Measurements from ENCODE around the gene CRHR2. TPM values are rescaled to one million over a fixed set of nuclear protein-coding genes. Genes with fewer than 3 reads are reported as not detected.

The CRHR2 gene
- polyA plus RNA-seq, 1 donor from 2014 or later = 0.15 TPM

DNA sequence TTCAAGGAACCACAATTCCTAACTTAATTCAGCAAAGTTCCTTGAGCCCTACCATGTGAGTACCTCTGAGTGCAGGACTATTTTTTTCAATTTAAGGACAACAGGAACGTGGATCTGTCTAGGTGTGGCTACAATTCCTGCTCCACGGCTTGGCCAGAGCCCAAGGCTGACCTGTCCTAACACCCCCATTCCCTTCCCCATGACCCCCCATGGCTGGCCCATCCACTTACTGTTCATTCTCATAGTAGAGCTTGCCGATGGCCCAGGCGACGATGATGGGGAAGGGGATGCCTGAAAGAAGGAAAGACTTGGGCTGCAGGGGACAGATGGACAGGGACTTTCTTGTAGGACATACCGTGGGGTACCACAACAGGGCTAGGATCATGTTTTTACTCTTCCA lies 20.3 kb downstream of the CRHR2 start:
- no peaks in the 10 kb centered on the region for H3K9me2 ChIP-seq (ENCODE audit: insufficient read depth, low read length)
- no peaks in the 10 kb centered on the region for H3K27me3 ChIP-seq (ENCODE audit: insufficient read depth, low read depth, low read length)
- no peaks in the 10 kb centered on the region for H4K20me1 ChIP-seq (ENCODE audit: insufficient read depth)
- no peaks in the 10 kb centered on the region for H3K36me3 ChIP-seq (ENCODE audit: insufficient read depth, low read length)
- no peak for TF ChIP-seq RAD21 (conservative IDR thresholded peaks at IDR 0.05)
- no peak for TF ChIP-seq POLR2AphosphoS5 (IDR thresholded peaks at IDR 0.05)
- TF ChIP-seq, protein P1, sequence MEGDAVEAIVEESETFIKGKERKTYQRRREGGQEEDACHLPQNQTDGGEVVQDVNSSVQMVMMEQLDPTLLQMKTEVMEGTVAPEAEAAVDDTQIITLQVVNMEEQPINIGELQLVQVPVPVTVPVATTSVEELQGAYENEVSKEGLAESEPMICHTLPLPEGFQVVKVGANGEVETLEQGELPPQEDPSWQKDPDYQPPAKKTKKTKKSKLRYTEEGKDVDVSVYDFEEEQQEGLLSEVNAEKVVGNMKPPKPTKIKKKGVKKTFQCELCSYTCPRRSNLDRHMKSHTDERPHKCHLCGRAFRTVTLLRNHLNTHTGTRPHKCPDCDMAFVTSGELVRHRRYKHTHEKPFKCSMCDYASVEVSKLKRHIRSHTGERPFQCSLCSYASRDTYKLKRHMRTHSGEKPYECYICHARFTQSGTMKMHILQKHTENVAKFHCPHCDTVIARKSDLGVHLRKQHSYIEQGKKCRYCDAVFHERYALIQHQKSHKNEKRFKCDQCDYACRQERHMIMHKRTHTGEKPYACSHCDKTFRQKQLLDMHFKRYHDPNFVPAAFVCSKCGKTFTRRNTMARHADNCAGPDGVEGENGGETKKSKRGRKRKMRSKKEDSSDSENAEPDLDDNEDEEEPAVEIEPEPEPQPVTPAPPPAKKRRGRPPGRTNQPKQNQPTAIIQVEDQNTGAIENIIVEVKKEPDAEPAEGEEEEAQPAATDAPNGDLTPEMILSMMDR (IDR thresholded peaks at IDR 0.05; ENCODE audit: poor library complexity, severe bottlenecking) = no peak
- TF ChIP-seq REST (IDR thresholded peaks at IDR 0.05; ENCODE audit: borderline replicate concordance) = no peak
- TF ChIP-seq TAF1 (IDR thresholded peaks at IDR 0.05; ENCODE audit: low read depth) = no peak
- TF ChIP-seq MXI1 (conservative IDR thresholded peaks at IDR 0.05; ENCODE audit: poor library complexity, severe bottlenecking) = no peak
- TF ChIP-seq SMC3 (conservative IDR thresholded peaks at IDR 0.05; ENCODE audit: poor library complexity) = no peak
- TF ChIP-seq EZH2 (IDR thresholded peaks at IDR 0.05; ENCODE audit: borderline replicate concordance, insufficient read depth, low read length, poor library complexity, severe bottlenecking) = no peak
- no peak for TF ChIP-seq EP300 (conservative IDR thresholded peaks at IDR 0.05; ENCODE audit: poor library complexity, severe bottlenecking)
- no peaks in the 10 kb centered on the region for H3F3A ChIP-seq (ENCODE audit: insufficient read depth, low read length, poor library complexity, severe bottlenecking)
- no peak overlapping the region for H3K9ac ChIP-seq (ENCODE audit: low read length)
- no peaks in the 10 kb centered on the region for H3K9me3 ChIP-seq (ENCODE audit: low read length)
- no peaks in the 10 kb centered on the region for H3K79me2 ChIP-seq (replicated peaks; ENCODE audit: insufficient read depth, low read length)
- H3K27ac ChIP-seq (ENCODE audit: low read length) = no peak overlapping the region
- H2AFZ ChIP-seq (ENCODE audit: low read depth, low read length) = no peak overlapping the region
- H3K4me3 ChIP-seq (ENCODE audit: low read length) = no peak overlapping the region
- no peak overlapping the region for H3K4me2 ChIP-seq (ENCODE audit: low read length)

DNA sequence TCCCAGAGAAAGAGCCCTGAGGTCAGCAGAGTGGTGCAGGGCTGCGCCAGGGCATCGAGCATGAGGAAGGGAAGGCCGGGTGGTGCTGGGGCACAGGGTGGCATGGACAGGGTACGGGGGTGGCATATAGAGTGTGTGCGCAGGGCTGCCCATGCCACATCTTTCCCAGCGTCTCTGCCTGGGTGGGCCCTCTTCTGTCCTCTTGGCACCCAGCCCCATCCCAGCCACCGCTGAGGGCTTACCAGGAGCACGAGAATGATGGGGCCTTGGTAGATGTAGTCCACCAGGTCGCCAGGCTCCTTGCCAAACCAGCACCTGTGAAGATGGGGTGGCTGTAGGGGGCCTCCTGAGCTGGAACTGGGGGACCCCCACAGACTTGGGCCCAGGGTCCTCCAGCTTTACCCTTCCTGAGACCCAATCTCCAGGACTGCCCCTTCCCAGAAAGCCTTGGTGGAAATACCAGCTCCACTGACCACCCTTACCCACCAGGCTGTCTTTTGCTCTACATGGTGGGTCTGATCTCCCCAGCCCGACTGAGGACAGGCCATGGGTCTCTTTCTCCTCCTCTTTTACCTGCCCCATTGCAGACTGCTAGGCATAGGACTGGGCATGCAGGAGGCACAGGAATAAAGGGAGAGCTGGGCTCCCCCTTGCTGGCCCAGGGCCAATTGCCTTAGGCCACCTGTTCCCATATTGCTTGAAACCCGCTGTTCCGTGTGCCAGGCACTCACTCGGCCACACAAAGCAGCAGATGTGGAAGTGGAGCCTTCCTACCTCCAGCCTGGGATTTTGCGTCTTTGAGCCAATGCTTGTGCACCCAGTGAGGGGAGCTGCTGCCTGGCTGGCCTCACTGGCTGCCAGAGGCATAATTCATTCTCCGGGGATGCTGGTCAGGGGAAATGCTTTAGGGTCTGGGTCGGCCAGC lies 21.7 kb downstream of the CRHR2 start:
- no peak overlapping the region for H3K27ac ChIP-seq (ENCODE audit: low read length)

More for the DNA sequence above, 21.7 kb downstream of the CRHR2 start:
- H3K79me2 ChIP-seq (replicated peaks; ENCODE audit: insufficient read depth, low read length) = no peaks in the 10 kb centered on the region
- no peaks in the 10 kb centered on the region for H3K9me3 ChIP-seq (ENCODE audit: low read length)
- H2AFZ ChIP-seq (ENCODE audit: low read depth, low read length) = no peak overlapping the region
- TF ChIP-seq RAD21 (conservative IDR thresholded peaks at IDR 0.05) (no peak), EP300 (conservative IDR thresholded peaks at IDR 0.05; ENCODE audit: poor library complexity, severe bottlenecking) (no peak)
- H3K9ac ChIP-seq (ENCODE audit: low read length) = no peak overlapping the region
- no peaks in the 10 kb centered on the region for H3K27me3 ChIP-seq (ENCODE audit: insufficient read depth, low read depth, low read length)
- no peaks in the 10 kb centered on the region for H3F3A ChIP-seq (ENCODE audit: insufficient read depth, low read length, poor library complexity, severe bottlenecking)
- H3K36me3 ChIP-seq (ENCODE audit: insufficient read depth, low read length) = no peaks in the 10 kb centered on the region
- H3K4me3 ChIP-seq (ENCODE audit: low read length) = no peak overlapping the region
- H4K20me1 ChIP-seq (ENCODE audit: insufficient read depth) = no peaks in the 10 kb centered on the region
- no peaks in the 10 kb centered on the region for H3K9me2 ChIP-seq (ENCODE audit: insufficient read depth, low read length)
- no peak overlapping the region for H3K4me2 ChIP-seq (ENCODE audit: low read length)

Data from neural cell (in vitro differentiated cells).